NCI-H146 treated with DMSO at 0.1 percent for 48 hours (cell line): Measurements from ENCODE around the gene CEL.
"Not testable (repeated sequence)": the region's sequence is repeated elsewhere in the genome, so short reads cannot be mapped to it uniquely, and the experiment has no call there.

ENCODE experiments used
- DNase-seq: peaks from one replicate; lab custom pipeline; 2025; ENCODE audit not compliant: unreplicated experiment; lab: John Stamatoyannopoulos, UW

The CEL gene

GRCh38 chr9:133061764-133062145, at the start of gene CEL:
Gene CEL (plus strand): TSS chr9:133061981. CDS start chr9:133062003, 22 bp downstream.
- DNase-seq, result peak; percentile 17

GRCh38 chr9:133014696-133015095, 47.1 kb upstream of the CEL start:
- DNase-seq, result no peak

GRCh38 chr9:133023117-133023890, 38.5 kb upstream of the CEL start:
- peak; percentile 13 for DNase-seq

DNA sequence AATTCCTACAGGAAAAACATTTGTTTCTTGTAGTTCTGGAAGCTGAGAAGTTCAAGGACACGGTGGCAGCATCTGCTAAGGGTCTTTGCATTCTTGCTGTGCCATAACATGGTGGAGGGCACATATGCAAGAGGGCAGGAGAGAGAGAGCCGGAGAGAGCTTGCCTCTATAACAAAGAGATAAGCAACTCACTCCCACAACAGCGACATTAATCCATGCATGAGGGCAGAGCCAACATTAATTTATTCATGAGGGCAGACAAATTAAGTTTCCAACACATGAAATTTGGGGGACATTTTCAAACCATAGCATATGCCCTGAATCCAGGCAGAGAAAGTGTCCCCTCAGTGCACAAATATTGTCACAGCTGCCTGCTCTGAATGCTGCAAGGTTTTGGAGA, 35.4 kb upstream of the CEL start:
- no peak for DNase-seq

GRCh38 chr9:133027134-133027533, 34.6 kb upstream of the CEL start:
- DNase-seq, result no peak

GRCh38 chr9:133028221-133028620, 33.6 kb upstream of the CEL start:
- no peak for DNase-seq

DNA sequence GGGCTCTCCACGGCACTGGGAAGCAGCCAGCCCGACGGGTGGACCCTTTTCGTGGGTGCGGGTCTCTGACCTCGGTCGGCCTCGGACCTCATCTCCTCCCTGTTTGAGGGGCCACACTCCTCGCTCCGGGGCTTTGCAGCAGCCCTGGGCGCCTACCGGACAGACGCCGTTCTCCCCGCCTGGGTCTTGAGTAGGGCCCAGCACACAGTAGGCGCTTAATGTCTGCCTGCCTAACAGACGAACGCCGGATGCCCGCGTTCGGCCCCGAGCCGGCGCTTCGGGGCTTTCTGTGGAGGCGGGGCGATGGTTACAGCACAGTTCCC, 31.8 kb upstream of the CEL start:
- no peak for DNase-seq

GRCh38 chr9:133030317-133031129, 31.3 kb upstream of the CEL start, which contains the start of gene GTF3C5:
Gene GTF3C5 (plus strand): TSS chr9:133030997. CDS start chr9:133031012, 15 bp downstream.
- DNase-seq, result peak; percentile 94

GRCh38 chr9:133031130-133031422, 30.7 kb upstream of the CEL start:
- DNase-seq, result no peak

GRCh38 chr9:133031496-133031911, 30.3 kb upstream of the CEL start:
- DNase-seq, result no peak

GRCh38 chr9:133032171-133032570, 29.6 kb upstream of the CEL start:
- no peak for DNase-seq

GRCh38 chr9:133035669-133036068, 26.1 kb upstream of the CEL start:
- DNase-seq, result no peak

DNA sequence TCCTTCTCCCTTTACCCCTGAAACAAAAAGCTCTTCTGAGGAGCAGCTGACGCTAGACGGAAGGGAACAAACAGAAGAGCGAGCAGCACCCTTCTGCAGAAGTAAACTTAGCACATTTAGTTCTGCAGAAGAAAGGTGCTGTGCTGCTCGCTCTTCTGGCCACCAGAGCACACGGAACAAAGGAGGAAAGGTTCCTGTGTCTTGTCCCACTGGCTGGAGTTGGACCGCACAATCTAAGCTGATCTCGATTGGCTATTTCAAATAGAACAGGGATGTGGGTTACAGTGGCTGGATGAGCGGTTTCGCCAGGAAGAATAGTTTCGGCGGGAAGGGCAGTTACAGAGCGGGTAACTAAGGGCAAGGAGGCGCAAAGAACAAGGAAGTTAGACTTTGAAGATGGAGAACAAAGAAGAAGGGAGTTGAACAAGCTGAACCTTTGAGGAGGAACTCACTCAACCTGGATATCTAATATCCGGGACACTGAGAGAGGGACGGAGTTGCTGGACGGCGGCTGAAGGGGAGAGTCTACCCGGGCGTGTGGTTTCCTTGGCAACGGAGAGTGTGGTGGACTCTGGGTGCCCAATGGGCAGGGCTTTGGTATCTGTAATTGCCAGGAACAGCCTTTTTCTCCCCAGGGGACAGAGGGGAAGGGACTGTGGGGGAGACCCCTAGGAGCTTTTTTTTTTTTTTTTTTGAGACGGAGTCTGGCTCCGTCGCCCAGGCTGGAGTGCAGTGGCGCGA, 23.8 kb upstream of the CEL start:
- no peak for DNase-seq

DNA sequence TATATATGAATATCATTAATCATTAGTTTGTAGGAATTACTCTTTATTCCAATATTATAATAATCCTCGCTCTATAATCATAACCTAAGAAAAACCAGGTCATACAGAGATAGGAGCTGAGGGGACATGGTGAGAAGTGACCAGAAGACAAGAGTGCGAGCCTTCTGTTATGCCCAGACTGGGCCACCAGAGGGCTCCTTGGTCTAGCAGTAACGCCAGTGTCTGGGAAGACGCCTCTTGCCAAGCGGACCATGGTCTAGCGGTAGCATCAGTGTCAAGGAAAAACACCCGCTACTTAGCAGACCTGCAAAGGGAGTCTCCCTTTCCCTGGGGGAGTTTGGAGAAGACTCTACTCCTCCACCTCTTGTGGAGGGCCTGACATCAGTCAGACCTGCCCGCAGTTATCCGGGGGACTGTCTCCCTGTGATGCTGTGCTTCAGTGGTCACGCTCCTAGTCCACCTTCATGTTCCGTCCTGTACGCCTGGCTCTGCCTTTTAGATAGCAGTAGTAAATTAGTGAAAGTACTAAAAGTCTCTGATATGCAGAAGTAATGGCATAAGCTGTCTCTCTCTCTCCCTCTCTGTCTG, 20.8 kb upstream of the CEL start:
- not testable (repeated sequence) for DNase-seq

- DNase-seq, result no peak
Observed at GRCh38 chr9:133041958-133042357, 19.8 kb upstream of the CEL start.

DNA sequence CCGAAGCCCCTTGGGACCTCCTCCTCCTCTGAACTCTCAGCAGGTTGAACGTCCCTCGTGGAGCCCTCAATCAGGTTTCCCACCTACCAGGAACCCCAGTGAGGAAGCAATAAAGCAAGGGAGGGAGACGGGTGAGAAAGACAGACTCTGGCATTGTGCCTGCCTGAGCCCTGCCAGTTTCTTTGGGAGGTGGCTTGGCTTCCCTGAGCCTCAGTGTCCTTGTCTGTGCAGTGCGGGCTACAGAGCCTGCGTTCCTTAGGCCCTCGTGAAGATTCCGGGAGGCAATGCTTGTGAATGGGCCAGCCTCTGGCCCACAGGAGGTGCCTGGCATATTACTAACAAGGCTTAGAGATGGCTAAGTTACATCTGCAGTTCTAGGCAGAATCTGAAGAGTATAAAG, 19.1 kb upstream of the CEL start:
- DNase-seq, result no peak

DNA sequence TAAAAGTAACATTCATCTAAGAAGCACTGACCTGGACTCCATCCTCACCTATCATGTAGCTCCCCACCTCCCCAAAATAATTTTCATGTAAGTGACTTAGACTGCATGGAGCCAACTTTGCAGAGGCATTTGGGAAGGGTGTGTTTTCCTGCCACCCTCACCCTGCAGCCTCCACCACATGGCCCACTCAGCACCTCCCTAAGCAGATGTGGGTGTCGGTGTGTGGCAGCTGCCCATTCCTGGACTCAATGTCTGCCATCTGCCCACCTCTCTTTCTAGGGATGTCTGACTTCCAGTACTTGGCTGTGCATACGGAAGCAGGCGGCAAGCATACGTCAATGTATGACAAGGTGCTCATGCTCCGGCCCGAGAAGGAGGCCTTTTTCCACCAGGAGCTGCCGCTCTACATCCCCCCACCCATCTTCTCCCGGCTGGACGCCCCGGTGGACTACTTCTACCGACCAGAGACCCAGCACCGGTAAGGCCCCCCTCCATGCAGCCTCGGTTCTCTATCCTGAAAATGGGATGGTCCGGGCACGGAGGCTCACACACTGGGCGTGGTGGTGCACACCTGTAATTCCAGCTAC, 18.2 kb upstream of the CEL start:
- no peak for DNase-seq

GRCh38 chr9:133044125-133044524, 17.7 kb upstream of the CEL start:
- DNase-seq, result no peak

DNA sequence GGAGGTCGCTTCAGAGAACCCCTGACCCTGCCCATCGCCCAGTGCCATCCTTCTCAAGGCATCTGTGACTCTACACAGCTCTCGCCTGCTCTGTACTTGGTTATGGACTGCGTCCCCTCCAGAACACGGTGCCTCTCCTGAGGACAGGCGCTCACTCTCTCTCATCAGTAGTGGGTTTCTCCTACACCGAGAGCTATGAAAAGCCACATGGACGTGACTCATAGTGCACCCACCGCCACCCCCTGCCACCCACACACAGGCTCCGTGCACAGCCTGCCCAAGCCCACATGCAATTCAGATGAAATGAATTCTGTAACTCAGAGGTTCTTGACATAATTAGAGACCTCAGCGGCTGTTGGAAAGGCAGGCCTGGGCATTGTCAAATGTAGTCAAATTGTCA, 17.1 kb upstream of the CEL start:
- no peak for DNase-seq

DNA sequence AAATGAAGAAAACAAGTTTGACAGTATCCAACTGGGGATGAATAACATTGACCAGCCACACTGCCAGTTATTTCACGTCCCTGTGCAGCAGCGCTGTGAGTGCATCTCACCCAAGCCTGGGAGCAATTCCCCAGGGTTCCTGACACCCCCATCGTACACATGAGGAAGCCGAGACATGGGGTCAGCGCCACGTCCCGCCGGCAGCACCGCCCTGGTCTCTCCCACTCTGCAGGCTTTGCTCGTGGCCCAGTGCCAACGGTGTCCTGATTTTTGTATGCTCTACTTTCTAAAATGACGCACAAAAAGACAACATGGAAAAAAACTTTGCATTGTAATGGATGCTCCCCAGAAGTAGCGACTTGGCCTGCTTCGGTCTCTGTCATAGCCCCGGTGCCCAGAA, 16.6 kb upstream of the CEL start:
- DNase-seq, result no peak

- DNase-seq, result no peak
Observed at GRCh38 chr9:133046196-133046899, 15.4 kb upstream of the CEL start.
